Fibroblast of lung (primary cell): ENCODE measurements around the gene BOD1L2.

Experiments
- EZH2 ChIP-seq: IDR thresholded peaks from 2 replicates; pipeline ENCODE4 v1.5.1; 2012; ENCODE audit warnings: low read length, control low read depth, mild to moderate bottlenecking; ENCODE audit errors: missing control alignments
- TF ChIP-seq, protein P1 (sequence below), 2 donors: IDR thresholded peaks in 1 of 2; conservative IDR thresholded peaks in 1 of 2; 1 replicate in 1 of 2; 2 replicates in 1 of 2; pipeline ENCODE4 v1.5.1; 2011 to 2012; ENCODE audit warnings: low read length in 2 of 2, control low read depth in 1 of 2, inconsistent platforms in 1 of 2, low read depth in 1 of 2, mild to moderate bottlenecking in 1 of 2

DNA sequence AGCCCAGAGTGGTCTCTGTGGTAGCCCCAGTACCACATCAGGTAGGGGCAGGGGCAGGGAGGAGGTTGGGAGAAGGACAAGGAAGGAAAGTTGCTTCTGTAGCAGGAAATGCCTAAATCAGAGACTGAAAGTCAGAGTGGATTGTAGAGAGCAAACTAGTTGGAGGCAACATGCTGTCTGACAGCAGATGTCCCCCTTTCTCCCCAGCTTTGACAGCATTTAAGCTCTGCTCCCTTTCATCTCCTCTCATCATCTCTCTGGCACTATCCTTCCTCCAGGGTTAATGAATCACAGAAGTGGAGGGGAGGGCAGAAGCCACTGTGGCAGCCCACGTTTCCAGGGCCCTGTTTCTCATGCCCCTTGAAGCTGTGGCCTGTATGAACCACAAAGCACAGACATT, 50.4 kb downstream of the BOD1L2 start:
- TF ChIP-seq, protein P1, sequence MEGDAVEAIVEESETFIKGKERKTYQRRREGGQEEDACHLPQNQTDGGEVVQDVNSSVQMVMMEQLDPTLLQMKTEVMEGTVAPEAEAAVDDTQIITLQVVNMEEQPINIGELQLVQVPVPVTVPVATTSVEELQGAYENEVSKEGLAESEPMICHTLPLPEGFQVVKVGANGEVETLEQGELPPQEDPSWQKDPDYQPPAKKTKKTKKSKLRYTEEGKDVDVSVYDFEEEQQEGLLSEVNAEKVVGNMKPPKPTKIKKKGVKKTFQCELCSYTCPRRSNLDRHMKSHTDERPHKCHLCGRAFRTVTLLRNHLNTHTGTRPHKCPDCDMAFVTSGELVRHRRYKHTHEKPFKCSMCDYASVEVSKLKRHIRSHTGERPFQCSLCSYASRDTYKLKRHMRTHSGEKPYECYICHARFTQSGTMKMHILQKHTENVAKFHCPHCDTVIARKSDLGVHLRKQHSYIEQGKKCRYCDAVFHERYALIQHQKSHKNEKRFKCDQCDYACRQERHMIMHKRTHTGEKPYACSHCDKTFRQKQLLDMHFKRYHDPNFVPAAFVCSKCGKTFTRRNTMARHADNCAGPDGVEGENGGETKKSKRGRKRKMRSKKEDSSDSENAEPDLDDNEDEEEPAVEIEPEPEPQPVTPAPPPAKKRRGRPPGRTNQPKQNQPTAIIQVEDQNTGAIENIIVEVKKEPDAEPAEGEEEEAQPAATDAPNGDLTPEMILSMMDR (conservative IDR thresholded peaks at IDR 0.05 in 1 of 2, IDR thresholded peaks at IDR 0.05 in 1 of 2; ENCODE audit: low read depth in 1 of 2, low read length in 2 of 2) = no peak
- TF ChIP-seq EZH2 = no peak
